Right renal pelvis (tissue), 4 donors: ENCODE results near the gene GAK. TPM values are rescaled to one million over a fixed set of nuclear protein-coding genes. Genes with fewer than 3 reads are reported as not detected.

Source experiments
- DNase-seq, 4 donors: peaks; one replicate each; pipeline ENCODE4 v3.0.0-alpha.2; 2013; ENCODE audit warnings: low read depth in 4 of 4, low spot score in 3 of 4, missing footprints in 1 of 4
- polyA plus RNA-seq, 4 donors: library from polyadenylated mRNA; unstranded; fragments of 120-200 nt; gene quantifications; one replicate each; pipeline ENCODE4 v1.2.1, GENCODE V29; 2013; ENCODE audit not compliant: insufficient read length in 4 of 4

GAK gene
- polyA plus RNA-seq, 4 donors = 52.1 to 71.6 (median 58.7) TPM

GRCh38 chr4:856225-856901 lies 75.8 kb downstream of the GAK start:
- DNase-seq = no peak

- no peak for DNase-seq
Observed at GRCh38 chr4:855880-856224, 76.3 kb downstream of the GAK start.

GRCh38 chr4:854356-854755 lies 77.8 kb downstream of the GAK start:
- DNase-seq = no peak

DNA sequence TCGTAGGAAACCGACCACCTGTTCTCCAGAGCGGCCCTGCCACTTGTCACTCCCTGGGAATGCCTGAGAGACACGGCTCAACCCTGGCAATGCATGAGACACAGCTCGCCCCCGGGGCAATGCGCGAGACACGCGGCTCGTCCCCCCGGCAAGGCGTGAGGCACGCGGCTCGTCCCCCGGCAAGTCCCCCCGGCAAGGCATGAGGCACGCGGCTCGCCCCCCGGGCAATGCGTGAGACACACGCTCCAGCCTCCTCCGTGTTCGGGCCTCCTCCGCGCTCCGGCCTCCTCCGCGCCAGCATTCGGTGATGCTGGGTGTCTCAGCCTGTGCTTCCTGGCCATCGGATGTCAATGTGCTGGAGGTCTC lies 78.7 kb downstream of the GAK start:
- no peak for DNase-seq

GRCh38 chr4:851701-852430 lies 80.2 kb downstream of the GAK start:
- DNase-seq = no peak

DNA sequence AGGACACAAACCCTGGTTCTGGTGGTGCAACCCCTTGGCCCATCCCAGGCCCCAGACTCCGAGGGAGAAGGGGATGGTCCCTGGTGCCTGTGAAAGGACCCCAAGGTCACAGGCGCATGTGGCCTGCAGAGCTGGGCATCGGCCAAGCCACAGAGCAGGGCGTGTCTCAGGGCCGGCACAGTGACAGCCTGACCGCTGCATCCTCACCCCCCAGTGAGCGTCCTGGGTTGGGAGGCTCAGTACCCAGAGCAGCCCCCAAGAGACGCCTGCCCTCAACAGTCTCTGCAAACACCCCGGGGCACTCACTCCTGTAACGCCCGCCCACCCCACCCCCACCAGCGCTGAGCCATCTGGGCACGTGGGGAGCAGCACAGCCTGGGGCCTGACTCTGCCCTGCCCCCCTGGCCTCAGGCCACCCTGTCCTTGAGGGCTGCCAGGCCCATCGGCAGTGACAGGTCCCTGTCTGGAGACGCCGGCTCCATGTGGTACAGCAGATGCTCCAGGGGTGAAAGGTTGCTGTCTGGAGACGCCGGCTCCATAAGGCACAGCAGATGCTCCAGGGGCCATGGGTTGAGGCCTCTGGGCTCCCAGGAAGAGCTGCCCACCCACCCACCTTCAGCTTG lies 81.7 kb downstream of the GAK start:
- DNase-seq = no peak

DNA sequence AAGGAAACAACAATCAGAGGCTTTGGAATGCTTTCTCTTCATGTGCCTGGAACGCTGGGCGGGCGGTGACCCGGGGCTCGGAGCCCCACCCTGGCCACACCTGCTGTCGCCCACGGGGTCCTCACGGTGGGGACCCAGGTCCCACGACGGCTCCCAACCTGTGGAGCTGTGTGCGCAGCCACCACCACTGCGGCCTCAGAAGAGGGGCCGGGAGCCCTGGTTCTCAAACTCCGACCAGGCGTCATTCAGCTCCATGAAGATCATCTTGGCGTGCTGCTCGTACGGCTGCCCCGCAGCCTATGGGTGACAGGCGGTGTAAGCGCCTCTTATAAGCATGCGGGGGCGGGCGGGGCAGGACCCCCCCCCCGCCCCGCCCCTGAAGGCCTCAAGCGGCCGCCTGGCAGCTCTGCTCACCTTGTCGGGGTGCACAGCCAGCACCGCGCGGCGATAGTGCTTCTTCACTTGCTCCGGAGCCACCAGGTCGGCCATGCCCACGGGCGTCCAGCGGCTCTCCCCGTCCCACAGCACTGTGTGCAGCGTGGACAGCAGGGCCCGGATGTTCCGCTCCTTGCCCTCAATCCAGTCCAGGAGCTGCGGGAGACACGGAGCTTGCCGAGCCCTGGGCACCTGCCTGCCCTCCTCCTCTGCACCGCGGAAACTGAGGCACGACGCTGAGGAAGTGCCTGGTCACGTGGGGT lies 82.5 kb downstream of the GAK start:
- DNase-seq = no peak

DNA sequence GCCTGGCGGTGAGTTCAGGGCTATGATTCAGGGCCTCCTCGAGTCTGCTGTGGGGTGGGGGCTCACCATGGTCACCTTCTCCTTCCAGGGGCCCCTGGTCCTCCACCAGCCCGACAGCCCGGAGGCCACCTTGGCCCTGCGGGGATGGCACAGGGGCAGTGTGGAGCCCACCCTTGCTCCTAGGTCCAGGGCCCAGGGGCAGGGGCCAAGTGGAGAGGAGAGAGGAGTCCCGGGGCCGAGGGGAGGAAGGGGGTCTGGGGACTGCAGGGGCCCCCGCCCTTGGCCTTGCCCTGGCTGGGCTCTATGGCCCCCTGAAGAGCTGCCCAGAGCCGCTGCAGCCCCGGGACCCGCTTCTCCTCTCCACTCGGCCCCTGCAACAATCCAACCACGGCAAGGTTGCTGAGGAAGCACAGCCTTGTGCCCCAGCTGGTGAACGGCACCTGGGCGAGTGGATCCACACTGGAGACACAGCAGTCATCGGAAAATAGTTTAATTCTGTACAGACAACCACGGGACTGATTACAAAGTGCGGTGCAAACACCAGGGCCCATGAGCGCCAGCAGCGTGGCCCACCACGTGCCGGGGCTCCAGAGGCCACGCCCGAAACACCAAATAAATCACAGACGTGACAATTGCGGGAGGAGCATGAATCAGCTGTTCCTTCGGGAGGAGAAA lies 83.2 kb downstream of the GAK start:
- DNase-seq = no peak

- no peak for DNase-seq
Observed at GRCh38 chr4:848307-848691, 83.8 kb downstream of the GAK start.

GRCh38 chr4:845836-846251 lies 86.3 kb downstream of the GAK start:
- no peak for DNase-seq

- no peak for DNase-seq
Observed at GRCh38 chr4:845233-845835, 86.8 kb downstream of the GAK start.

- DNase-seq = no peak
Observed at GRCh38 chr4:844752-845232, 87.3 kb downstream of the GAK start.

DNA sequence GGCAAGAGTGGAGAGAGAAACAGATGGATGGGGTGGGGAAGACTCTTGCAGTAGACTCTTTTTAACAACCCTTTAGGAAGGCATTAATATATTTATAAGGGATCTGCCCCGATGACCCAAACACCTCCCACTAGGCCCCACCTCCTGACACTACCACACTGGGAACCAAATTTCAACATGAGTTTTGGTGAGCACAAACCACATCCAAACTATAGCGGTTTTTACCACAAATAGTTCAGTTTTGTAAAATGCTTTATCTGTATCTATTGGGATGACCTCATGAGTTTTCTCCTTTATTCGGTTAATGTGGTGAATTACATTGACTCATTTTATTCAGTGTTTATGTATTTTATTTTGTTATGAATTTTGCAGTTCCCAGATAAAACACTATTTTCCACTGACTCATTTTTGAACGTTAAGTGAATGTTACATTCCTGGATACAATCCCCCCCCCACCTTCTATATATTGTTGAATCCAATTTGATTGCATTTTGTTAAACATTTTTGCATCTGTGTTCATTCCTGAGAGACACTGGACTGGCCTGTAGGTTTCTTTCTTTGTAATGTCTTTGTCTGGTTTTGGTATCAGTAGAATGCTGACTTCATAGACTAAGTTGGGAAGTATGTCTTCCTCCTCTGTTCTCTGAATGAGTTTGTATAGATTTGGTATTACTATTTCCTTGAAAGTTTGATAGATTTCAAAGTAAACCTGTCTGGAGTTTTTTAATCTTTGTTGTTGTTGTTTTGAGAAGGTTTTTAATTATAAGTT lies 92.3 kb downstream of the GAK start:
- DNase-seq = no peak

DNA sequence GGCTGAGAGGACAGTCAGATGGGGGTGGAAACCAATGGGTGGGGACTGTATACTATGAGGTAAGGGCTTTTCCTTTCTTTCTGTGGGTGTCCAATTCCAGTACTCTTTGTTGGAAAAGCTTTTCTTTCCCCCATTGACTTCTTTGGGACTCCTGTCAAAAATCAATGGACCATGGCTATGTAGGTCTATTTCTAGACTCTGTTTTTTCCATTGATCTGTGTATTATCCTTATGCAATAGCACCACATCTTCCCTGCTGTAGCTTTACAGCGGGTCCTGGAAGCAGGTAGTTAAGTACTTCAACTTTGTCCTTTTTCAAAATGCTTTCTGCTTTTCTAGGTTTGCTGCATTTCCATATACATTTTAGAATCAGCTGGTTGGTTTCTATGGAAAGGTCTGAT lies 94.3 kb downstream of the GAK start:
- no peak for DNase-seq

DNA sequence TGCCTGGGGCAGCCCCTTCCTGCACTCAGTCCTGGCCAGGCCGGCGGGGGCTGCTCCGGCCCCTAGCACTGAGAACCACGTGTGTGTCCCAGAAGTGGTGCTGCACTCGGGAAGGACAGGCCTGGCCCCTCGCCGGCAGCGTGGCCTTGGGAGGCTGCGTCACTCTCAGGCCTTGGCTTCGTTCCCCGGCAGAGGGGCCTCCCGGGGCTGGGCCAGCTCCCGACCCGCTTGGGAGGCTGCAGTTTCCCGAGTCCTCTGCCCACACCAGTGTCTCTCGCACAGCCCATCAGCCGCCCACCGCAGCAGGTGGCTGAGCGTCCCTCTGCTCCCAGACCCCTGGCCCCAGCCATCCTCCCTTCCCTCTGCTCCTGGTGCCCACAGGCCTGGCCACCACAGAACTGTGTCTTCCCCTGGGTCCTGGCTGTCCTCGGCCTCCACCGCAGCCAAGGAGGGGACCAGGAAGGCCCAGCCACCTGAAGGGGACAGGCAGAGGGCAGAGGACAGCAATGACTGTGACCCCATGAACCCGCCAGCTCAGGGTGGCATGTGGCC lies 95.3 kb downstream of the GAK start:
- DNase-seq = no peak

- no peak for DNase-seq
Observed at GRCh38 chr4:836003-836511, 96.1 kb downstream of the GAK start.

GRCh38 chr4:835148-836002 lies 96.7 kb downstream of the GAK start:
- no peak for DNase-seq
